Fibroblast of skin of left biceps (primary cell): Measurements from ENCODE around the gene GPR21.

ENCODE experiments used
- DNase-seq, 2 experiments: peaks; one replicate each; pipeline ENCODE4 v3.0.0-alpha.2; 2013; ENCODE audit warnings: low read depth in 2 of 2

Gene GPR21

GRCh38 chr9:123033864-123034601 lies 566 bp downstream of the GPR21 start:
- DNase-seq: no peak

DNA sequence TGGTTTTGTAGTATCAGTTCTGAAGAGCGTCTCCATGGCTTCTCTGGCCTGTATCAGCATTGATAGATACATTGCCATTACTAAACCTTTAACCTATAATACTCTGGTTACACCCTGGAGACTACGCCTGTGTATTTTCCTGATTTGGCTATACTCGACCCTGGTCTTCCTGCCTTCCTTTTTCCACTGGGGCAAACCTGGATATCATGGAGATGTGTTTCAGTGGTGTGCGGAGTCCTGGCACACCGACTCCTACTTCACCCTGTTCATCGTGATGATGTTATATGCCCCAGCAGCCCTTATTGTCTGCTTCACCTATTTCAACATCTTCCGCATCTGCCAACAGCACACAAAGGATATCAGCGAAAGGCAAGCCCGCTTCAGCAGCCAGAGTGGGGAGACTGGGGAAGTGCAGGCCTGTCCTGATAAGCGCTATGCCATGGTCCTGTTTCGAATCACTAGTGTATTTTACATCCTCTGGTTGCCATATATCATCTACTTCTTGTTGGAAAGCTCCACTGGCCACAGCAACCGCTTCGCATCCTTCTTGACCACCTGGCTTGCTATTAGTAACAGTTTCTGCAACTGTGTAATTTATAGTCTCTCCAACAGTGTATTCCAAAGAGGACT lies 1.5 kb downstream of the GPR21 start:
- no peak for DNase-seq

DNA sequence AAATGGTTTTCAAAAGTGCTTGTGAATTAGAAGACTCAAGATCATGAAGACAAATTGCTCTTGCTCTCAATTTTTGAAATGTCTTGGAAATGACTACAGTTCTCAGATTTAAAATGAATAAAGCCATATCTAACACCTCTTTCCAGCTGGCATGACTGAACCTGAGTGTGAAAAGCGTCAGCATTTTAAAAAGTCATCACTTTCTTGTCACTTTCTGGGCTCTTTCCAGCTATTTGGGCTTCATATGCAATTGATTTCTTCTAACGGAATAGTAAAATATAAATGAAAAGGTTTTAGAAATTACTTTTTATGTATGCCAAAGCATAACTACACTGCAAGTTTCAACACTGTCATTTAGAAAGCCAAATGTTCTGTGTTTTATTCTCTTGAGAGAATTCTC lies 2.3 kb downstream of the GPR21 start:
- DNase-seq: no peak

GRCh38 chr9:123036893-123037545 lies 3.6 kb downstream of the GPR21 start:
- no peak for DNase-seq

GRCh38 chr9:123039617-123040219 lies 6.3 kb downstream of the GPR21 start:
- DNase-seq: no peak

DNA sequence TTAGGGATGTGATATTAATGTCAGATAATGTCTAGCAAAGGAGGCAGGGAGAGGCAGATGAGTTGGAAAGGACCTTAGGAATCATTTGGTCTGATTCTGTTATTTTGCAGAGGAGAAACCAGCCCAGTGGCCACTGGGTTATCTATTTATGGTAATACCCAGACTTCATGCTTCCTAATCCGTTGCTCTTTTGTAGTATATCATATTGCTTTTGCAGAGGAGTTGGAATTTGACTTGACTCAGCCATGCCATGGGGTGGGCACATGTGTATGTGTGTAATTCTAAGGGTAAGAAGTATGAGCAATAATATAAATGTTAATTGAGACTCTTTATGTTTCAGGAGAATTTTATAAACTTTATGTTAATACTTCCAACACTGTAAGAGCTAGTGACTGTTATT lies 7.3 kb downstream of the GPR21 start:
- DNase-seq: no peak

DNA sequence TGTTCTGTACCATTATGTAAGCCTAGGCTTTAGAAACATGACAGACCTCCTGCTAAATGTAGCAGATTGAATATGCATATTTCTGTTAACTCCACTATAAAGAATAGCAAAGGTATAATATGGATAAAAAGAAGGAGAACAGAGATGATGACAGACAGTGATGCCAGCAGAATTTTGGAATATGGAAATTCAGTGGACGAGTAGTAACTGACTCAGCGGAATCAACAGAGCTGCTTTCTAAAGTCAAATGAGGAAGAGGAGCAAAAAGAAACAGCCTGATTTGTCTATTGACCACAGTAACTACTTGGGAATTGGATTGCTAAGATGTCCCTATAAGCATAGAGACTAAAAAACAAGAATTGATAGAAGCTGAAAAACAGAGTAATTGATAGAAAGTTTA lies 8.0 kb downstream of the GPR21 start:
- no peak for DNase-seq

DNA sequence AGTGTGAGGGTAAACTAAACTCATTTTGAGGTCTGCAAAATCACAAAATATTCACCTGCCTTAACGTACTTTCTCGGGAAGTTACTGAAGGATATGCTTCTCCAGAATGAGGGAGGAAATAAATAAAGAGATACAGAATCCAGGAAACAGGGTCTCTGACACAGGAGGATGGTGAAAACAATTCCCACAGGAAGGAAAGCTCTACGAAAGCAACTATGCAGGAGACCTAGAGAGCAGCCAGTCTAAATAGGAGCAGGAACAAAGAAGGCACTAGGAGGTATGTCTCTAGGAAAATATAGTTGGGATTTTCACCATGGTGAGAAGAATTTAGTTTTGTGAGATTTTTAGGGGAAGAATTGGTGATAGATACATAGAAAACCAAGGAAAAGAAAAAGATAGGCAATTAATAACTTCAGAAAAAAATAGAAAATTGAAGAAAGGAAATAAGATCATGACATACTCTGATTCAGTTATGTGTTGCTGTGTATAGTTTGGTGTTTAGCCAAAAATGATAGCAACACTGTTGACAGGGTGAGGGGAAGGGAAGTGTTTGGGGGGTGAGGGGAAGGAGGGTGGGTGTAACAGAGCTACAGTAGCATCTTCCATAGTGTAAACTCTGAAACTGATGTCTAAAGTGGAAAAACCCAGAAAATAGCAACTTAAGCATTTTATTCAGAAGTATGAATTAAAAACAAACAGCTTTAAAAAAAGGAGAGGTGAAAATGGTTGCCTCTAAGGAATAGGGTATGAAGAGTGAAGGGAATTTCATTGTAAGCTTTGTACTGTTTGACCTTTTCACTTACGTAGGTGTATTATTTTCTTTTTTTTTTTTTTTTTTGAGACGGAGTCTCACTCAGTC lies 9.8 kb downstream of the GPR21 start:
- no peak for DNase-seq

GRCh38 chr9:123044586-123044985 lies 11.1 kb downstream of the GPR21 start:
- peak; percentile 96 to 97 for DNase-seq

GRCh38 chr9:123046406-123047195 lies 13.1 kb downstream of the GPR21 start:
- DNase-seq: no peak

DNA sequence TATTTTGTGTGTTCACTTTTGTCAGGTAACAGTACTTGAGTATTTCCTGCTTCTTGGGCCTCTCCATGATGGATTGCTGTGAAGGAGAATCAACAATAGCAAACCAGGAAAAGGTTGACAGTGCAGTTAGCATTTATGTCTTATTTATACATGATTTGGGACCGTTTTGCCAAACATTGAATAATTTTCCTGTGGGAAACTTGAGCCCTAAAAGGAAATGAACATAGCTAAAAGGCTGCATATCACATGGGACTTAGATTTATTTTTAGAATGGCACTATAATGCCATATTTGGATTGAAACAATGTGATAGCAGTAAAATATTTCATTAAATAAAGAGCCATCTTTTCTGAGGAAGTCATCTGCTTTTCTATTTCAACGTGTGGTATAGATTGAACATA lies 15.3 kb downstream of the GPR21 start:
- peak; percentile 55 to 56 for DNase-seq

DNA sequence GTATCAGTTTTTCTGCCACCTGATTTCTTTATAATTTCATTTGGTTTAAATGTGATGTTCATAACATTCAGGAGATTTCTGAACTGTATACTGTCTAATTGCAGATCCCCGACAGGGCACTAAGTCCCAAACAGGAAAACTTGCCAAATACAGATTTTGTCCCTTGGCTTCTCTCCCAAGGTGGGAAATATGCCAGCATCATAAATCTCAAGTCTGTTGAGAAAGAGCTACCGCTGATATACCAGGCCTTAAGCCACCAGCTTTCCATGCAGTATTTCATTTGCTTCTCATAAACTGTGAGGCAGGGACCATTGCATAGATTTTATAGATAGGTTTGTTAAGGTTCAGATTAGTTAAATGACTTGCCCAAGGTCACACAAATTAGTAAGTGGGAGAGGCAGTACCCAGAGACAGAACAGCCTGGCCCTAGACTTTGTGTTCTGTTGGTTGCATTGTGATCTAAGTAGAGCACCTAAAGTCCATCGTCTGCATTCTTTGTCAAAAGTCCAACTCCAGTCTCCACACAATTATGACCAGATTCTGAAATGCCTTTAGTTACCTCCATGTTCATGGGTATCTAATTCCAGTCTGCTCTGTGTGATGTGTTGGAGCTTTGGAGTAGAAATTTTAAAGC lies 16.2 kb downstream of the GPR21 start:
- peak in 1 of 2 experiments; percentile 46 for DNase-seq

DNA sequence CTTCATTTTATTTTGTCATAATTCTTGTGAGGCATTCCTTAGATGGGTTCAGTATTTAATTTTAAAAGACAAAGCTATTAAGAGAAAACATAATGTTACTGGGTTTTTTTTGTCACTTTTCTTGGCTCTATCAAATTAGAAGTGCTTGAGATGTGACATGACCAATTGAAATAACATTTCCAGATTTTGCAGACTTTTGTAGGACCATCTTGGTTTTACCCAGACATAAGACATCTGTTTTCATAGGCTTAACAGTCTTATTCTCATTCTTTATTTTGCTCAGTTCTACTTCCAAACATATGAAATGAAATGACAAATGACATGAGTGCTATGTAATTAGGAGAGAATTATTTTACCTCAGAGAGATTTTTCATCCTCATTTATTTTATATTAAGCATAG lies 19.6 kb downstream of the GPR21 start:
- DNase-seq: no peak

DNA sequence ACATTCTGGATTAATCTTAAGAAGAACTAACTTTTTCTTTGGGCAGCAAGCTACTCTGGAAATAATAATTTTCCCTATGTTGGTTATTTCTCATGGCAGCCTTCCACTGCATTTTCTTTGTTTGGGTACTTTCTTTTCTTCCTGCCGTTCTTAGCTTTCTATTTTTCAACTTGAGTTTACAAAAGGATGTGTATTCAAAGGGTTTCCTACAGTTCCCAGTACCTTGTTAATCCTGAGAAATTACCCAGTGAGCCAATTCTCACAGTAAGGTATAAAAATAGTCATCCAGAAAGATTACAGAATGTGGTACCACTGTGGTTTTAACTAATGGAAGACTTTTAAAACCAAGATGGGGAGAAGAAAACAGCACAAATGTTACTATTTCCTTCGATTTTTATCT lies 20.2 kb downstream of the GPR21 start:
- no peak for DNase-seq

DNA sequence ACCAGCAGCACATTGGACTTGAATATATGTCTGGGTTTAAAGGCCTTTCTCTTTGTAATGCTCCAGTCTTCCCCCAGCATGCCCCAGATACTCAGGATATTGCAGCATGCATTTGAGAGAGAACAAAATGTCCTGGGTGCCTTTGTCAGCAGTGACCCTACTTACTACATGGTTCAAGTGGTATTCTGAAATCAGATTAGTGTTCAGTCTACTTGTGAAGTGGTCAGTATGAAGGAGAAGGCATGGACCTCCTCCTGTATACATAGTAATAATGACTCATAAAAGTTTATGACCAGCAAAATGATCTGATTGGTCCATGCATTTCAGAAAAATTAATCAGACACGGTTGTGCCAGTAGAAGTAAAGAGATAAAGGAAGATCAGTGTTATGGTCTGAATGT lies 25.4 kb downstream of the GPR21 start:
- no peak for DNase-seq

DNA sequence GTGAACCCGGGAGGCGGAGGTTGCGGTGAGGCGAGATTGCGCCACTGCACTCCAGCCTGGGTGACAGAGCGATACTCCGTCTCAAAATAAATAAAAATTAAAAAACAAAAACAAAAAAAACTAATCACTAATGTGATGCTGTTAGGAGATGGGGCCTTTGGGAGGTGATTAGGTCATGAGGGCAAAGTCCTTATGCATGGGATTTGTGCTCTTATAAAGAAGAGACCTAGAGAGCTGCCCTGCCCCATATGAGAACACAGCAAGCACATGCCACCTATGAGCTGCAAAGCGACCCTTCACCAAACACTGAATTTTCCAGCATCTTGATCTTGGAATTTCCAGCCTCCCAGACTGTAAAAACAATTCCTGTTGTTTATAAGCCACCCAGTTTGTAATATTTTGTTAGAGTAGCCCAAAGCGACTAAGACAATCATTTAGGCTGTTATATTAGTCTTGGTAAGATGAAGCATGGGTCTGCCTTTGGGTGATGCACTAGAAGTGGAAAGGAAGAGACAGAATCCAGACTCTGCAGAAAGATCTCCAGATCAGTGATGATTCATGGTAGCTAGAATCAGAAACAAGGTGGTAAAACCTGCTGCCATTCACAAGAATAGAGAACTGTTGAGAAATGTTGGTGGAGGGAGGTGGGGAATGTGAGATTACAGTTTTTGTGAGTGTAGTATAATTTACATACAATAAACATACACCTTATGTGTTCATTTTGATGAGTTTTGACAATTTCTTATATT lies 26.2 kb downstream of the GPR21 start:
- no peak for DNase-seq

DNA sequence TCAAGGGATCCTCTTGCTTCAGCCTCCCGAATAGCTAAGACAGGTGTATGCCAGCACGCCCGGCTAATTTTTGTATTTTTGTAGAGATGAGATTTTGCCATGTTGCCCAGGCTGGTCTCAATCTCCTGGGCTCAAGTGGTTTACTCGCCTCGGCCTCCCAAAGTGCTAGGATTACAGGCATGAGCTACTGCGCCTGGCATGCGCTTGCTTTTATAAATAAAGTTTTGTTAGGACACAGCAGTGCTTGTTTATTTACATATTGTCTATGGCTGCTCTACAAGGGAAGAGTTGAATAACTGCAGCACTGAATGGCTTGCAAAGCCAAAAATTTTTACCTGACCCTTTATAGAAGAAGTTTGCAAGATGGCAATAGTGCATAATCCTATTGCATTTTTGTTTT lies 27.7 kb downstream of the GPR21 start:
- no peak for DNase-seq

DNA sequence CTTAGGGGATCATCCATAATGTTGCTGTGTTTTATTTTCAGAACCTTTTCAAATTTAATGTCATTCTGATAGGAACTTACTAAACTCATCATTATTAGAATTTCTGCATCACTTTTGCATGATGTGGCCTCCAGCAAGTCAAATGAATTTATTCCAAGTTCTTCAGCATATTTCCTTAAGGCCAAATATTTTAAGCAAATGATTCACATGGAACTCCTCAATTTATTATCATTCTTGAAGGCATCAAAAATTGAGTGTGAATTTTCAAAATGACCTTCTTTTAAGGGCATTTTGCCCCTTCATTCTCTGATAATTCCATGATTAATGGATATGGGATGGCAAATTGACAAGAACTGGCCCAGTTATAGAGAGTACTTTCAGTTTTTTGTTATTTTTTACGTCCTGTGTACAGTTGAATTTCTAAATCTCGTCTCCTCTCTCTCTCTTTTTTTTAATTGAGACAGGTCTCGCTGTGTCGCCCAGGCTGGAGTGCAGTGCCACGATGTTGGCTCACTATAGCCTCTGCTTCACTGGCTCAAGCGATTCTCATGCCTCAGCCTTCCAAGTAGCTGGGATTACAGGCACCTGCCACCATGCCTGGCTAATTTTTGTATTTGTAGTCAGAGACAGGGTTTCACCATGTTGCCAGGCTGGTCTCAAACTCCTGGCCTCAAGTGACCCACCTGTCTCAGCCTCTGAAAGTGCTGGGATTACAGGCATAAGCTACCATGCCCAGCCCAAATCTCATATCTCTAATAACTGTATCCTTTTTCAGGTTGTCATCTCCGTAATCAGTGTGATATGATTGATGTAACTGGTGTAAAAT lies 29.1 kb downstream of the GPR21 start:
- peak in 1 of 2 experiments; percentile 18 for DNase-seq

DNA sequence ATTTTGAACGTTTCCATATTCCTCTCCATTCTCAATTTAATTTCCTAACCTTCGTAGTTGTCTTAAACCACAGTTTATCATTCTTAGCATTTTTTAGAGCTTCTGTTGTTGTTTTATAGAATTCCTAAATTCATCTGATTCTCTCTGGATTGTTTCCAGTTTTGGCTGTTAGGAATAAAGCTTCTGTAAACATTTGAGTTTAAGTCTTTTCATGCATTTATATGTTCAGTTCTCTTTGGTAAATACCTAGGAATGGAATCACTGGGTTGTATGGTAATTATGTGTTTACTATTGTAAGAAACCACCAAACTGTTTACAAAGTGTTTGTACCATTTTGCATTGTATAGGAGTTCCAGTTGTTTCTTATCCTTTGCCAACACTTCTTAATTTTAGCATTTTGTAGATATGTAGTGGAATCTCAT lies 29.7 kb downstream of the GPR21 start:
- DNase-seq: peak; percentile 71 to 80
